Fibroblast of pulmonary artery (primary cell): ENCODE results near the gene MFAP3L.

Source experiments
- DNase-seq: peaks from one replicate; pipeline ENCODE4 v3.0.0-alpha.2; 2010; ENCODE audit warnings: low read depth
- H3K4me3 ChIP-seq: replicated peaks from 2 replicates; pipeline ENCODE4 v1.5.1; 2011; ENCODE audit warnings: low read depth, mild to moderate bottlenecking, control low read depth, low read length, moderate library complexity
- TF ChIP-seq, protein P1 (sequence below): IDR thresholded peaks from 2 replicates; pipeline ENCODE4 v1.5.1; 2011; ENCODE audit warnings: mild to moderate bottlenecking, control low read depth, low read length, inconsistent platforms; ENCODE audit errors: missing control alignments

Gene MFAP3L

DNA sequence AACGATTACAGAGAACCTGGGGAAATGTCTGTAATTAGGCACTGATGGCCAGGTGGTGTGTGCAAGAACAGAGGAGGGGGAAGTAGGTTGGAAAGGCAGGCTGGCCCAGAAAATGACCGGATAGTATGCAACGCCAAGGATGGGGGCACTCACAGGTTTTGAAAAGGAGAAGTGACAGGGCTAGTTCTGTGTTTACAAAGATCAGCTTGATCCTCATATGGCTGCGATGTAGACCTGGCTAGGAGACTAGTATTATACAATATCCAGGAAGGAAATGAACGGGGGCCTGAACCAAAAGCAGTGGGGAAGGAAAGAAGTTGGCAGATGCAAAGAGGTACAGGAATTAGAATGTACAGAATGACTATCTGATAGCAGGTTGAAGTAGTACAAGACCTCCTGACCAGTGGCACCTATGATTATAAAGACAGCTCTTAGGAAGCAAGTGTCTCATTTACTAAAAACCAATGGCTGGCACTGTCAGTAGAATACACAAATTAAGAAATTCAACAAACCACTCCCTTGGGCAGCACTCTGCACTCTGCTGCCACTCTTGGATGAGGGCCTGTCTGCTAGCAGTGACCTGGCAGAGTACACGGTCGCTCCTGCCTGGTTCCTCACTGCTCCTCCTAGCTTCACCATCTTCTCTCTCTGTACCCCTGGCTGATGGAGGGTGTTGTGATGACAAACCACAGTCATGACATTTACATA, 14.1 kb downstream of the MFAP3L start:
- H3K4me3 ChIP-seq = no peak overlapping the region
- TF ChIP-seq, protein P1, sequence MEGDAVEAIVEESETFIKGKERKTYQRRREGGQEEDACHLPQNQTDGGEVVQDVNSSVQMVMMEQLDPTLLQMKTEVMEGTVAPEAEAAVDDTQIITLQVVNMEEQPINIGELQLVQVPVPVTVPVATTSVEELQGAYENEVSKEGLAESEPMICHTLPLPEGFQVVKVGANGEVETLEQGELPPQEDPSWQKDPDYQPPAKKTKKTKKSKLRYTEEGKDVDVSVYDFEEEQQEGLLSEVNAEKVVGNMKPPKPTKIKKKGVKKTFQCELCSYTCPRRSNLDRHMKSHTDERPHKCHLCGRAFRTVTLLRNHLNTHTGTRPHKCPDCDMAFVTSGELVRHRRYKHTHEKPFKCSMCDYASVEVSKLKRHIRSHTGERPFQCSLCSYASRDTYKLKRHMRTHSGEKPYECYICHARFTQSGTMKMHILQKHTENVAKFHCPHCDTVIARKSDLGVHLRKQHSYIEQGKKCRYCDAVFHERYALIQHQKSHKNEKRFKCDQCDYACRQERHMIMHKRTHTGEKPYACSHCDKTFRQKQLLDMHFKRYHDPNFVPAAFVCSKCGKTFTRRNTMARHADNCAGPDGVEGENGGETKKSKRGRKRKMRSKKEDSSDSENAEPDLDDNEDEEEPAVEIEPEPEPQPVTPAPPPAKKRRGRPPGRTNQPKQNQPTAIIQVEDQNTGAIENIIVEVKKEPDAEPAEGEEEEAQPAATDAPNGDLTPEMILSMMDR = no peak
- DNase-seq = no peak

DNA sequence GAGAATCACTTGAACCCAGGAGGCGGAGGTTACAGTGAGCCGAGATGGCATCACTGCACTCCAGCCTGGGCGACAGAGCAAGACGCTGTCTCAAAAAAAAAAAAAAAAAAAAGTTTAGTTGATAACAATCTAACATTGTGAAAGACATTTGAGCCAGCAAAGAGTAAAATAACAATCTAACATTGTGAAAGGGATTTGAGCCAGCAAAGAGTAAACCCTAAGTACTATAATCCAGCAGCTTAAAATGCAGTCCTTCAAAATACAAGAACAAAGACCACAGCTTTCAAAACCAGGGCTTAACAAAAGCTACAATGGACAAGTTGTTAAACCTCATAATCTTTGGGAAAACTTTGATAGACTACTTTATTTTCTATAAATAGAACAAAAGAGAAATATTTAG, 16.9 kb downstream of the MFAP3L start:
- no peak overlapping the region for H3K4me3 ChIP-seq
- DNase-seq = no peak
- TF ChIP-seq, protein P1 = no peak

DNA sequence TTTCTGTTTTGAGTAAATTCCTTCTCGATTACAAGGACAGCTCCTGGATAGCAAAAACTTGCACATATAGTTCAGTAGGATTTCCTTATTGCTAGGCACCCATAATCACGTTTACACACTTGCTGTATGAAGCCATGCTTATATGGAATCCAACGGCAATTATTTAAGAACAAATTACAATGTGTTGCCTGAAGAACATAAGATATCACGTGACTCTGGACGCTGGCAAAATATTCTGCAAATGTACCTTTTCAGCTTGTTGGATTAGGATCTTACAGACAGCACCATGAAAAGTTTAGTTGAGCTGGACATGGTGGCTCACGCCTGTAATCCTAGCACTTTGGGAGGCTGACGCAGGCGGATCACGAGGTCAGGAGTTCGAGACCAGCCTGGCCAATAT, 17.4 kb downstream of the MFAP3L start:
- no peak overlapping the region for H3K4me3 ChIP-seq
- no peak for DNase-seq
- TF ChIP-seq, protein P1 = no peak

DNA sequence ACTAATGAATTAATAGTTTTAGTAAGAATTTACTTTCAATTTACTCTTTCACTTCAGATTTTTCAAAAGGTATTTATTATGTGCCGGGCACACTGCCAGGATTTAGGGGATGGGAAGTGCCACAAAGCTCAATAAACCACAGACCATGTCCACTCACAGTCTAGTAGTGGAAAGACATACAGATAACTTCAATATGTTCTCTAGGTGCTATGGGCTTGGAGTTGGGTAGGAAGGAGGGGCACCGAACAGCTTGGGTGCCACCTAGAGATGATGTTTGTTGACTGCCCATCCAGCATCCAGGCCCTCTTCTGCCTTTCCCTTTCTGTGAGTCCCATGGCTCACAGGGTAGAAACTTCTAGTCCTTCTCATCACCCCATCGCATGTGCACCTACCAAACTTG, 17.8 kb downstream of the MFAP3L start:
- DNase-seq = no peak
- TF ChIP-seq, protein P1 = no peak
- H3K4me3 ChIP-seq = no peak overlapping the region

DNA sequence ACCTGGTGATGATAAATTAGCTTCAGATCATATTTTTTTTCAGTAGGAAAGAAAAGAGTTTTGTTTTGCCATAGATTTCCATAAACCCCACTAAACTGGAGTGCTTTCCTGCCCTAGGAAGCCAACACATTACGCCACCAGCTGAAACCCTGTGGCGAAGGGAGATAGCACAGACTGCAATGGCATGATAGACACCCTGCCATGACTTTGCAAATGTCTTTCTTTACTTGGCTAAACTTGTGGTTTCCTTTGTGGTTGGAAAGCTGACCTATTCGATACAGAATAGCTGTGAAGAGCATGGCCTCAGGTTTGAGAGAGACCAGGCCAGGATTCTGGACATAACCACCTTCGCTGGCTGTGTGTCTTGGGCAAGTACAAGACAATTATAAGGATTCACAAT, 19.1 kb downstream of the MFAP3L start:
- no peak overlapping the region for H3K4me3 ChIP-seq
- DNase-seq = no peak
- TF ChIP-seq, protein P1 = no peak

DNA sequence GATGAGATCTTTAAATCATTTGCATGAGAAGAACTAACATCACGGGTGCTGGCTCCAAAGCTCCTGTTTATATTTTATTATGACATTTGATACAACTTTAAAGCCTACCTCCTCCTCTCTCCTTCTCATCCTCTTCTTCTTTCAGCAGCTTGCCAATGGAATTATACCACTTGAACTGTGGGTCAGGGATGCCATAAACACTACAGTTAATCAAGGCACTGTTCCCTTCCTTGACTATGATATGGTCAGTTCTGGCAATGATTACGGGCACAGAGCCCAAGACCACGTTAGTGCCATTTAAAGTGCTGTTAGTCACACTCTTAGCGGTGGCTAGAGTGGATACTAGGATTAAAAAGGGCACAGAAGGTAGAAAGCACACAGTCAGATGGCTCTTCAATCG, 20.7 kb downstream of the MFAP3L start:
- no peak overlapping the region for H3K4me3 ChIP-seq

More for the DNA sequence above, 20.7 kb downstream of the MFAP3L start:
- DNase-seq = no peak
- TF ChIP-seq, protein P1 = no peak
